Parathyroid adenoma (tissue), 2 donors: ENCODE data around the gene OR6S1.

ENCODE experiments used
- H2AFZ ChIP-seq: fragments of 300-600 bp; sonication (generic); one replicate; pipeline ENCODE4 v1.7.0; 2017; ENCODE audit warnings: antibody characterized with exemption, mild to moderate bottlenecking
- H3K27ac ChIP-seq: fragments of 300-600 bp; sonication (generic); one replicate; pipeline ENCODE4 v1.7.0; 2017
- H3K27me3 ChIP-seq: fragments of 300-600 bp; sonication (generic); one replicate; pipeline ENCODE4 v1.7.0; 2017; ENCODE audit warnings: low read length; ENCODE audit not compliant: control insufficient read depth, insufficient read depth
- H3K36me3 ChIP-seq: fragments of 300-600 bp; sonication (generic); one replicate; pipeline ENCODE4 v1.7.0; 2017; ENCODE audit warnings: low read length; ENCODE audit not compliant: control insufficient read depth, insufficient read depth
- H3K4me1 ChIP-seq: fragments of 300-600 bp; sonication (generic); one replicate; pipeline ENCODE4 v1.7.0; 2017; ENCODE audit warnings: control low read depth
- H3K4me2 ChIP-seq: fragments of 300-600 bp; sonication (generic); one replicate; pipeline ENCODE4 v1.7.0; 2017; ENCODE audit warnings: low read length
- H3K4me3 ChIP-seq: fragments of 300-600 bp; sonication (generic); one replicate; pipeline ENCODE4 v1.7.0; 2017; ENCODE audit warnings: low read depth, low read length
- H3K79me2 ChIP-seq: fragments of 300-600 bp; sonication (generic); one replicate; pipeline ENCODE4 v1.7.0; 2017; ENCODE audit warnings: control low read depth
- H3K9ac ChIP-seq: fragments of 300-600 bp; sonication (generic); one replicate; pipeline ENCODE4 v1.7.0; 2017; ENCODE audit warnings: mild to moderate bottlenecking
- H3K9me3 ChIP-seq: fragments of 300-600 bp; sonication (generic); one replicate; pipeline ENCODE4 v1.7.0; 2017; ENCODE audit warnings: low read length; ENCODE audit not compliant: control insufficient read depth
- CTCF ChIP-seq: fragments of 300-600 bp; sonication (generic); IDR thresholded peaks from one replicate; pipeline ENCODE4 v1.7.0; 2017; ENCODE audit warnings: antibody characterized with exemption, mild to moderate bottlenecking
- donor health status: primary hyperparathyroidism.

The OR6S1 gene

GRCh38 chr14:20682435-20683124 lies 41.1 kb upstream of the OR6S1 start:
- Histone ChIP-seq H3K4me3 (peak overlapping the region; percentile 95), H3K4me2 (peak overlapping the region; percentile 98), H3K4me1 (peaks cover 15% of the 10 kb centered on the region), H3K9ac (peak overlapping the region; percentile 95), H3K79me2 (no peaks in the 10 kb centered on the region), H3K36me3 (no peaks in the 10 kb centered on the region), H3K9me3 (no peaks in the 10 kb centered on the region), H3K27me3 (no peaks in the 10 kb centered on the region), H2AFZ (peak overlapping the region; percentile 100), H3K27ac (peak overlapping the region; percentile 99)
- no peak for TF ChIP-seq CTCF

- Histone ChIP-seq H3K27ac (peak overlapping the region; percentile 99), H3K9ac (peak overlapping the region; percentile 95), H3K36me3 (no peaks in the 10 kb centered on the region), H2AFZ (peak overlapping the region; percentile 100), H3K79me2 (no peaks in the 10 kb centered on the region), H3K4me3 (peak overlapping the region; percentile 95), H3K27me3 (no peaks in the 10 kb centered on the region), H3K4me1 (peaks cover 15% of the 10 kb centered on the region), H3K4me2 (peak overlapping the region; percentile 98), H3K9me3 (no peaks in the 10 kb centered on the region)
- TF ChIP-seq CTCF: no peak
Measured at GRCh38 chr14:20682127-20682434, 40.6 kb upstream of the OR6S1 start.

- H3K27ac ChIP-seq: peak overlapping the region; percentile 99
- no peaks in the 10 kb centered on the region for H3K79me2 ChIP-seq
- H3K36me3 ChIP-seq: no peaks in the 10 kb centered on the region
- H3K9ac ChIP-seq: peak overlapping the region; percentile 95
- no peaks in the 10 kb centered on the region for H3K9me3 ChIP-seq
- TF ChIP-seq CTCF: no peak
- H2AFZ ChIP-seq: peak overlapping the region; percentile 100
- peak overlapping the region; percentile 95 for H3K4me3 ChIP-seq
- H3K4me1 ChIP-seq: peaks cover 15% of the 10 kb centered on the region
- H3K27me3 ChIP-seq: no peaks in the 10 kb centered on the region
- peak overlapping the region; percentile 98 for H3K4me2 ChIP-seq
Measured at GRCh38 chr14:20681348-20682126, 40.0 kb upstream of the OR6S1 start.

GRCh38 chr14:20680843-20681347 lies 39.4 kb upstream of the OR6S1 start:
- TF ChIP-seq CTCF: no peak
- peaks cover 15% of the 10 kb centered on the region for H3K4me1 ChIP-seq
- H3K4me3 ChIP-seq: peak overlapping the region; percentile 95
- H3K79me2 ChIP-seq: no peaks in the 10 kb centered on the region
- H3K9me3 ChIP-seq: no peaks in the 10 kb centered on the region
- H2AFZ ChIP-seq: peak overlapping the region; percentile 100
- H3K27me3 ChIP-seq: no peaks in the 10 kb centered on the region
- no peaks in the 10 kb centered on the region for H3K36me3 ChIP-seq
- H3K4me2 ChIP-seq: peak overlapping the region; percentile 98
- no peak overlapping the region for H3K9ac ChIP-seq
- peak overlapping the region; percentile 99 for H3K27ac ChIP-seq
